SK-N-MC (cell line): Measurements from ENCODE around the gene ANTXR2.

ENCODE experiments used
- EZH2 ChIP-seq: fragments of 200-600 bp; sonication (generic); IDR thresholded peaks from one replicate; pipeline ENCODE4 v1.6.1; 2017; ENCODE audit warnings: antibody characterized with exemption
- FOXP2 ChIP-seq: optimal IDR thresholded peaks from 2 replicates; pipeline ENCODE3; 2011; ENCODE audit warnings: mild to moderate bottlenecking, moderate library complexity; ENCODE audit not compliant: insufficient read depth; ENCODE audit errors: extremely low read length, control extremely low read depth
- POLR2AphosphoS5 ChIP-seq: IDR thresholded peaks from 2 replicates; pipeline ENCODE4 v1.6.1; 2012; ENCODE audit warnings: mild to moderate bottlenecking, low read depth, low read length, borderline replicate concordance

GRCh38 chr4:80069837-80070731 is 2.9 kb downstream of the ANTXR2 start:
- TF ChIP-seq EZH2: no peak
- TF ChIP-seq POLR2AphosphoS5: no peak; the same call in 1 of the 2 replicates
- no peak for TF ChIP-seq FOXP2
